A673 (cell line): ENCODE measurements around the gene HS6ST3. TPM values are rescaled to one million over a fixed set of nuclear protein-coding genes. Genes with fewer than 3 reads are reported as not detected.

Experiments
- BruUV-seq: library from RNA; stranded (reverse); fragments of 400-500 nt; replicated peaks from 2 replicates; lab custom pipeline; 2021; lab: Mats Ljungman, UMichigan
- CTCF ChIA-PET: fragments of 300-600 bp; sonication (Branson Sonifier 250); formaldehyde crosslinking; loops from one replicate; lab custom pipeline; 2022; ENCODE audit warnings: antibody characterized with exemption; lab: Charles Lee
- POLR2A ChIA-PET: fragments of 300-600 bp; sonication (Branson Sonifier 250); formaldehyde crosslinking; loops from one replicate; lab custom pipeline; 2022; ENCODE audit warnings: antibody characterized with exemption; ENCODE audit not compliant: low non-redundant PET; lab: Charles Lee
- DNase-seq: peaks from one replicate; pipeline ENCODE4 v3.0.0-alpha.2; 2015; ENCODE audit warnings: low spot score
- H3K27ac ChIP-seq: fragments of 200-600 bp; sonication (generic); 2 replicates; pipeline ENCODE4 v1.5.1; 2016; ENCODE audit warnings: mixed run types, low read depth, mild to moderate bottlenecking, mixed read lengths, antibody characterized with exemption, low read length; ENCODE audit not compliant: poor library complexity, severe bottlenecking
- H3K27me3 ChIP-seq: fragments of 200-600 bp; sonication (generic); replicated peaks from 2 replicates; pipeline ENCODE4 v1.6.1; 2017; ENCODE audit warnings: mixed run types, low read depth, mild to moderate bottlenecking, mixed read lengths, antibody characterized with exemption, low read length; ENCODE audit not compliant: insufficient read depth, poor library complexity
- H3K36me3 ChIP-seq: fragments of 200-600 bp; sonication (generic); 2 replicates; pipeline ENCODE4 v1.6.1; 2016; ENCODE audit warnings: mixed run types, mild to moderate bottlenecking, mixed read lengths, antibody characterized with exemption, low read length; ENCODE audit not compliant: insufficient read depth, poor library complexity, severe bottlenecking
- H3K4me1 ChIP-seq: fragments of 200-600 bp; sonication (generic); 2 replicates; pipeline ENCODE4 v1.6.1; 2017; ENCODE audit warnings: mixed run types, mild to moderate bottlenecking, mixed read lengths, antibody characterized with exemption, low read length; ENCODE audit not compliant: insufficient read depth, poor library complexity, severe bottlenecking
- H3K4me3 ChIP-seq: fragments of 200-600 bp; sonication (generic); 2 replicates; pipeline ENCODE4 v1.5.1; 2016; ENCODE audit warnings: low read depth, mixed run types, mild to moderate bottlenecking, mixed read lengths, low read length; ENCODE audit not compliant: poor library complexity, severe bottlenecking
- H3K9me3 ChIP-seq: fragments of 200-600 bp; sonication (generic); 2 replicates; pipeline ENCODE4 v1.6.1; 2016; ENCODE audit warnings: mixed run types, low read depth, mild to moderate bottlenecking, mixed read lengths, antibody characterized with exemption, low read length; ENCODE audit not compliant: poor library complexity, severe bottlenecking
- CTCF ChIP-seq: fragments of 300-800, 200-600 bp; sonication (generic); conservative IDR thresholded peaks from 2 replicates; pipeline ENCODE4 v1.5.1; 2017; ENCODE audit warnings: low read depth, mild to moderate bottlenecking, antibody characterized with exemption, low read length, moderate library complexity, mixed read lengths
- EZH2 ChIP-seq: fragments of 200-600 bp; sonication (generic); IDR thresholded peaks from 2 replicates; pipeline ENCODE4 v1.6.1; 2017; ENCODE audit warnings: borderline replicate concordance, low read depth, mild to moderate bottlenecking, mixed read lengths, antibody characterized with exemption, low read length; ENCODE audit not compliant: poor library complexity, severe bottlenecking
- intact Hi-C: fragments of 100-400 bp; cut with micrococcal nuclease; formaldehyde crosslinking; loops from one replicate; pipeline ENCODE4 v1.10.0; 2022; ENCODE audit not compliant: unreplicated experiment
- total RNA-seq: library from RNA; stranded (reverse); gene quantifications from 2 replicates; pipeline ENCODE4 v1.2.3, GENCODE V29; 2021

HS6ST3 gene
- total RNA-seq, 1 experiment from 2014 or later: not detected

GRCh38 chr13:96481482-96481881 is 391.6 kb downstream of the HS6ST3 start:
- no peak for DNase-seq
- intact Hi-C loops: no loop called here
- POLR2A ChIA-PET: no interaction called here
- no TSS peak for BruUV-seq
- CTCF ChIA-PET: no interaction called here
- Histone ChIP-seq H3K4me1 (no peaks in the 10 kb centered on the region), H3K36me3 (no peaks in the 10 kb centered on the region), H3K27me3 (no peaks in the 10 kb centered on the region), H3K4me3 (no peak overlapping the region), H3K27ac (no peak overlapping the region), H3K9me3 (no peaks in the 10 kb centered on the region)
- no peak for TF ChIP-seq CTCF
- TF ChIP-seq EZH2: no peak

DNA sequence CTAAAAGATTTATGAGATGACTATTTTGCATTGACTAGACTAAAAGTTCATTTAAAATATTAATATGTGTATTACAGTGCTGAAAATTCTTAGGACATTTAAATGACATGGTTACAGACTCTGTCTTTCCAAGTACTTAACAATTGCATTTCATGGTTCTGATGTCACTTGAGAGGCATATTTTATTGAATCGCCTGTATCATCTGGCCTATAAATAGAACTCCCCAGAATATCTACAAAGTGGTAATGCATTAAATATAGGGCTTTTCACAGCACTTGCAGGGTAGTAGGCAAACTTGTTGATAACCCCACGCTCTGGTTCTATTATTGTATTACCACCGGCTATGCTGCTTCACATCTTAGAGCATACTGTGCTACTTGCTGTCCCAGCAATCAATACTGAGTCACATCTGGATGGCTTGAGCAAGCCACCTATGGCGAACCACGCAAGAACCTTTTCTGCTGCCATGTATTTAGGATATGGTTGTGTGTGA is 400.6 kb downstream of the HS6ST3 start:
- Histone ChIP-seq H3K27me3 (no peaks in the 10 kb centered on the region), H3K36me3 (no peaks in the 10 kb centered on the region), H3K4me3 (no peak overlapping the region), H3K27ac (no peak overlapping the region), H3K9me3 (peaks cover 4% of the 10 kb centered on the region), H3K4me1 (no peaks in the 10 kb centered on the region)
- intact Hi-C loops: no loop called here
- POLR2A ChIA-PET: no interaction called here
- no peak for TF ChIP-seq EZH2
- TF ChIP-seq CTCF: no peak
- BruUV-seq: no TSS peak
- no peak for DNase-seq
- CTCF ChIA-PET: no interaction called here

- intact Hi-C loops: no loop called here
Observed at GRCh38 chr13:96491103-96491502, 401.2 kb downstream of the HS6ST3 start.

More at GRCh38 chr13:96491103-96491502, 401.2 kb downstream of the HS6ST3 start:
- no TSS peak for BruUV-seq
- TF ChIP-seq EZH2 (no peak), CTCF (no peak)
- no peak overlapping the region for H3K27ac ChIP-seq
- peaks cover 4% of the 10 kb centered on the region for H3K9me3 ChIP-seq
- no peaks in the 10 kb centered on the region for H3K4me1 ChIP-seq
- H3K4me3 ChIP-seq: no peak overlapping the region
- ChIA-PET CTCF (no interaction called here), POLR2A (no interaction called here)
- no peaks in the 10 kb centered on the region for H3K27me3 ChIP-seq
- no peaks in the 10 kb centered on the region for H3K36me3 ChIP-seq
- no peak for DNase-seq
